ENCODE measurements around the gene MACC1.
"Not testable (repeated sequence)": the region's sequence is repeated elsewhere in the genome, so short reads cannot be mapped to it uniquely, and the experiment has no call there.

MACC1 gene

GRCh38 chr7:20229081-20229480, 11.9 kb upstream of the MACC1 start:
- DNase-seq: no peak

- no peak for DNase-seq
Measured at GRCh38 chr7:20228654-20229053, 11.5 kb upstream of the MACC1 start.

- no peak for DNase-seq
Measured at GRCh38 chr7:20227291-20227795, 10.2 kb upstream of the MACC1 start.

- no peak for DNase-seq
Measured at GRCh38 chr7:20226860-20227259, 9.7 kb upstream of the MACC1 start.

GRCh38 chr7:20225384-20225783, 8.2 kb upstream of the MACC1 start:
- DNase-seq: no peak

GRCh38 chr7:20224025-20224424, 6.8 kb upstream of the MACC1 start:
- no peak for DNase-seq

- DNase-seq: no peak
Measured at GRCh38 chr7:20223356-20223755, 6.2 kb upstream of the MACC1 start.

- no peak for DNase-seq
Measured at GRCh38 chr7:20222219-20222828, 5.1 kb upstream of the MACC1 start.

GRCh38 chr7:20220921-20221547, 3.9 kb upstream of the MACC1 start:
- DNase-seq: no peak

GRCh38 chr7:20220293-20220761, 3.1 kb upstream of the MACC1 start:
- DNase-seq: no peak

GRCh38 chr7:20219446-20220292, 2.5 kb upstream of the MACC1 start:
- no peak for DNase-seq

GRCh38 chr7:20219062-20219445, 1.9 kb upstream of the MACC1 start:
- no peak for DNase-seq

GRCh38 chr7:20218279-20218678, 1.1 kb upstream of the MACC1 start:
- no peak for DNase-seq

- DNase-seq: no peak
Measured at GRCh38 chr7:20216406-20217036, 663 bp downstream of the MACC1 start.

- no peak for DNase-seq
Measured at GRCh38 chr7:20214921-20215669, 2.1 kb downstream of the MACC1 start.

GRCh38 chr7:20214132-20214531, 3.1 kb downstream of the MACC1 start:
- DNase-seq: no peak

- no peak for DNase-seq
Measured at GRCh38 chr7:20213378-20213777, 3.8 kb downstream of the MACC1 start.

GRCh38 chr7:20211376-20211775, 5.8 kb downstream of the MACC1 start:
- DNase-seq: no peak

GRCh38 chr7:20208651-20209307, 8.4 kb downstream of the MACC1 start:
- no peak for DNase-seq

- DNase-seq: not testable (repeated sequence)
Measured at GRCh38 chr7:20207811-20208210, 9.4 kb downstream of the MACC1 start.

- no peak for DNase-seq
Measured at GRCh38 chr7:20206104-20206896, 10.9 kb downstream of the MACC1 start.
